ENCODE results near the gene YBX2. TPM values are rescaled to one million over a fixed set of nuclear protein-coding genes. Genes with fewer than 3 reads are reported as not detected.
A peak's percentile ranks its signal among the peaks of the same experiment; 100 is the strongest.

YBX2 gene
- total and polyA plus RNA-seq, 10 donors, result 0.09 to 0.40 (median 0.16) TPM; not detected in 4

DNA sequence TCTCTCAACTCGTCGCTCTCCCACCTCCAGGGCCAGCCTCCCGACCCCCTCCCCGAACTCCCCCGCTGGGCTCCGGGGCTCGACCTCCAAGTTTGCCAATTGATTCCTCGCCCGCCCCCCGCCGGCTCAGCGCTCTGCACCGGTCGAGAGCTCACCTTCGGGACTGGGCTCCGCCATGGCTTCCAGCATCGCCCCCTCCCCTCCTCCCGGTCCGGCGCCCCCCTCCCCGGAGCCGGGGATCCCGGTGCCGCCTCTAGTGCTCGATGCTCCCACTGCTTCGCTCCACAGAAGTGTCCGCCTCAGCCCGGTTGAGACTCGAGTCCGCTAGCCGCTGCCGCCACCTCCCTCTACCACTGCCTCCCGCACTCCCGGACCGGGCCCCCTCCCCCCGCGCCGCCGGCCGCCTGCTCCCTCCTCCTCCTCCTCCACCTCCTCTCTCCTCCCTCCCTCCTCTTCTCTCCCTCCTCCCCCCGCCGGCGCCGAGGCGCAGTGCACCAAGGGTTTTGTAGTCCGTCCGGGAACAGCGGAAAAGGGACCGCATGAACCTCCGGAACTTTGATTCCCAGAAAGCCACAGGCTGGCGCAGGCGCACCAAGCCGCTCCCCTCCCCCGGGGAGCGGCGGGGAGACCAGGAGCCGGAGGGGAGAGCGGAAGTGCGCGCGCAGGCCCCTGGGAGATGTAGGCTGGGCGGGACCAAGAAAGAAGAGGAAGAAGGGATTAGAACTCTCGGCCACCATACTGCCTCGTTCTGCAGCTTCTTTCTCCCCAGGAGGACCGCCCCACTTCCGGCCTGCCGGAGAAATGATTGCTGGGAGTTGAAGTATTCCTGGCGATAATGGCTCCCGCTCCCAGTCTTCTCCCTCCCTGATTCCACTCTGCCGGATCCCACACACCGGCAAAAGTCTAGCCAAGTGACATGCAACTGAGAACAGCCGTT, 55.1 kb downstream of the YBX2 start, which contains the start of gene PHF23:
Gene PHF23, minus strand, starts transcription at position 367 of the 937 bp plus-strand sequence. Its CDS starts 178 bp downstream, at position 189.
- 1% methylated on average over 57 to 72 of the region's 72 CpGs for WGBS, 5 donors
- peak in 2 of 3 donors; percentile 31 to 77 for TF ChIP-seq POLR2A (IDR thresholded peaks at IDR 0.05)
- peak; percentile 93 to 98 (median 95) for TF ChIP-seq POLR2AphosphoS5 (IDR thresholded peaks at IDR 0.05)
- TF ChIP-seq, protein P1, sequence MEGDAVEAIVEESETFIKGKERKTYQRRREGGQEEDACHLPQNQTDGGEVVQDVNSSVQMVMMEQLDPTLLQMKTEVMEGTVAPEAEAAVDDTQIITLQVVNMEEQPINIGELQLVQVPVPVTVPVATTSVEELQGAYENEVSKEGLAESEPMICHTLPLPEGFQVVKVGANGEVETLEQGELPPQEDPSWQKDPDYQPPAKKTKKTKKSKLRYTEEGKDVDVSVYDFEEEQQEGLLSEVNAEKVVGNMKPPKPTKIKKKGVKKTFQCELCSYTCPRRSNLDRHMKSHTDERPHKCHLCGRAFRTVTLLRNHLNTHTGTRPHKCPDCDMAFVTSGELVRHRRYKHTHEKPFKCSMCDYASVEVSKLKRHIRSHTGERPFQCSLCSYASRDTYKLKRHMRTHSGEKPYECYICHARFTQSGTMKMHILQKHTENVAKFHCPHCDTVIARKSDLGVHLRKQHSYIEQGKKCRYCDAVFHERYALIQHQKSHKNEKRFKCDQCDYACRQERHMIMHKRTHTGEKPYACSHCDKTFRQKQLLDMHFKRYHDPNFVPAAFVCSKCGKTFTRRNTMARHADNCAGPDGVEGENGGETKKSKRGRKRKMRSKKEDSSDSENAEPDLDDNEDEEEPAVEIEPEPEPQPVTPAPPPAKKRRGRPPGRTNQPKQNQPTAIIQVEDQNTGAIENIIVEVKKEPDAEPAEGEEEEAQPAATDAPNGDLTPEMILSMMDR (IDR thresholded peaks at IDR 0.05 in 8 of 11, conservative IDR thresholded peaks at IDR 0.05 in 3 of 11), result peak in 9 of 11 experiments; percentile 1 to 78 (median 56)
- Histone ChIP-seq H3K27ac (peak within 1 kb of the TSS; percentile 88 to 99 (median 98)), H3K27me3 (replicated peaks in 1 of 7) (no peaks in the 10 kb centered on the region), H3K4me3 (peak within 1 kb of the TSS; percentile 88 to 99 (median 96)), H3K9me3 (no peaks in the 10 kb centered on the region), H3K36me3 (peaks cover 0 to 51% (median 36%) of the 10 kb centered on the region in 6 donors), H3K4me1 (peaks cover 37 to 74% (median 64%) of the 10 kb centered on the region in 6 donors)
- peak; percentile 99 for DNase-seq
- intact Hi-C loops (cut with DNase I; ENCODE audit: low total_unique reads), result no loop called here

DNA sequence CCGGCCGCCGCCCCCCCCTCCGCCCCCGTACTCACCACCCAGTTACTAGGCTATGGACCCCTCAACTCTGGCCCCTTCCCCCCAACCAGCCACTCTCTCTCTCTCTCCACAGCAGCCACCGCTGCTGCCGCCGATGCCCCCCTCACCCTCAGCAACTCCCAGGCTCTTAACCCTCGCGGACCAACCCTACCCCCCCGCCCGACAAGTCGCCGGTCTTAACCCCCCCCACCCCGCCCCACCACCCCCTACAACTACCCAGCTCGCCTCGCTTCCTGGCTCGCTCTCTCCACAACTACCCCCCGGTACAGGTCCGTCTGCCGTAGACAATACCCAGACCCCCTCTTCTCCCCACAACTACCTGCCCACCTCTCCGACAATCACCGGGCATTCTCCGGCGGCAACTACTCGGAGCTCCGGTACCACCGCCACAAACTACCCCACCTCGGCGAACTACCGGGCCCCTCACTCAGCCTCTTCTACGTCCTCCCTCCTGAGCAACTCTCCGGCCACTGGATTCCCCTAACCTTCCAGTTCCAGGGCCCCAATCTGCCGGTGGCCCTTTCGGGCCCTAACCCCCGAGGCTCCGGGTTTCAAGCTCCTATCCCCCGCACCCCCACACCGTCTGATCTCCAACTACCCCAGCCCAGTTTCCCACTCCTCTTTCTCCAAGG, 55.9 kb downstream of the YBX2 start:
- WGBS, 5 donors, result 1 to 2% (median 2%) methylated on average over 35 to 39 of the region's 39 CpGs
- Histone ChIP-seq H3K27me3 (replicated peaks in 1 of 7) (no peaks in the 10 kb centered on the region), H3K36me3 (peaks cover 0 to 43% (median 30%) of the 10 kb centered on the region in 6 donors), H3K4me3 (peak overlapping the region; percentile 88 to 99 (median 96)), H3K4me1 (peaks cover 34 to 70% (median 63%) of the 10 kb centered on the region in 6 donors), H3K9me3 (no peaks in the 10 kb centered on the region), H3K27ac (peak overlapping the region; percentile 88 to 99 (median 96))
- TF ChIP-seq POLR2AphosphoS5 (IDR thresholded peaks at IDR 0.05), result no peak
- TF ChIP-seq, protein P1 (IDR thresholded peaks at IDR 0.05 in 8 of 11, conservative IDR thresholded peaks at IDR 0.05 in 3 of 11), result no peak
- no peak for TF ChIP-seq POLR2A (IDR thresholded peaks at IDR 0.05)
- no peak for DNase-seq
- intact Hi-C loops (cut with DNase I; ENCODE audit: low total_unique reads), result no loop called here

Small RNA genes lying within 50 kb of the gene (small RNA-seq; reads per million reads assigned to genes)
- gene AC026954.2 (0 reads per million in 4 donors), gene RF00019 (0 reads per million in 4 donors)

Other genes starting within 250 kb of the YBX2 start
Only the 30 nearest of the 31 such genes appear.
- 10 to 100 TPM in 2 of 7 donors, 1 to 10 TPM in 4, not detected in 1; 2.4 to 10.5 (median 6.2) TPM for gene ASGR2, start 179.8 kb downstream of the YBX2 start, total RNA-seq
- 10 to 100 TPM in 1 of 3 donors, 1 to 10 TPM in 2; 2.3 to 35.1 (median 8.8) TPM for gene ASGR2, start 179.8 kb downstream of the YBX2 start, polyA plus RNA-seq
- 1 to 10 TPM; 1.5 to 7.2 (median 3.7) TPM for gene ASGR1, start 115.3 kb downstream of the YBX2 start, total RNA-seq
- gene ASGR1, start 115.3 kb downstream of the YBX2 start, polyA plus RNA-seq, result 10 to 100 TPM in 1 of 3 donors, 1 to 10 TPM in 2; 1.3 to 10.2 (median 6.4) TPM
- gene DLG4, start 74.8 kb downstream of the YBX2 start, total RNA-seq, result 10 to 100 TPM; 17.0 to 38.5 (median 30.5) TPM
- gene DLG4, start 74.8 kb downstream of the YBX2 start, polyA plus RNA-seq, result 10 to 100 TPM in 1 of 3 donors, 1 to 10 TPM in 2; 3.0 to 21.5 (median 4.3) TPM
- gene ACADVL, start 74.7 kb downstream of the YBX2 start, total RNA-seq, result 100 to 1,000 TPM; 402 to 903 (median 548) TPM
- gene ACADVL, start 74.7 kb downstream of the YBX2 start, polyA plus RNA-seq, result 100 to 1,000 TPM; 320 to 963 (median 710) TPM
- gene DVL2, start 60.1 kb downstream of the YBX2 start, total RNA-seq, result 10 to 100 TPM; 36.9 to 48.0 (median 39.2) TPM
- 10 to 100 TPM in 2 of 3 donors, 1 to 10 TPM in 1; 9.8 to 29.2 (median 11.7) TPM for gene DVL2, start 60.1 kb downstream of the YBX2 start, polyA plus RNA-seq
- gene PHF23, start 55.2 kb downstream of the YBX2 start, total RNA-seq, result 10 to 100 TPM; 33.1 to 47.6 (median 38.8) TPM
- 10 to 100 TPM; 27.4 to 50.4 (median 33.2) TPM for gene PHF23, start 55.2 kb downstream of the YBX2 start, polyA plus RNA-seq
- 100 to 1,000 TPM; 222 to 519 (median 438) TPM for gene GABARAP, start 52.2 kb downstream of the YBX2 start, total RNA-seq
- gene GABARAP, start 52.2 kb downstream of the YBX2 start, polyA plus RNA-seq, result 100 to 1,000 TPM; 755 to 855 (median 822) TPM
- gene CTDNEP1, start 42.9 kb downstream of the YBX2 start, total RNA-seq, result 100 to 1,000 TPM in 4 of 7 donors, 10 to 100 TPM in 3; 83.1 to 133 (median 119) TPM
- 100 to 1,000 TPM in 1 of 3 donors, 10 to 100 TPM in 2; 69.3 to 104 (median 86.1) TPM for gene CTDNEP1, start 42.9 kb downstream of the YBX2 start, polyA plus RNA-seq
- 10 to 100 TPM; 22.1 to 40.3 (median 36.3) TPM for gene ELP5, start 42.4 kb downstream of the YBX2 start, total RNA-seq
- 10 to 100 TPM; 36.2 to 40.2 (median 37.2) TPM for gene ELP5, start 42.4 kb downstream of the YBX2 start, polyA plus RNA-seq
- 1 to 10 TPM in 6 of 7 donors, under 1 TPM in 1; 0.74 to 6.6 (median 2.4) TPM for gene CLDN7, start 32.2 kb downstream of the YBX2 start, total RNA-seq
- gene CLDN7, start 32.2 kb downstream of the YBX2 start, polyA plus RNA-seq, result 1 to 10 TPM; 2.9 to 6.0 (median 4.3) TPM
- 1 to 10 TPM in 1 of 7 donors, under 1 TPM in 6; 0.39 to 1.6 (median 0.51) TPM for gene SLC2A4, start 12.9 kb downstream of the YBX2 start, total RNA-seq
- under 1 TPM; 0.07 to 0.56 (median 0.29) TPM for gene SLC2A4, start 12.9 kb downstream of the YBX2 start, polyA plus RNA-seq
- gene EIF5A, start 13.0 kb upstream of the YBX2 start, total RNA-seq, result 100 to 1,000 TPM; 117 to 326 (median 244) TPM
- 100 to 1,000 TPM; 310 to 426 (median 376) TPM for gene EIF5A, start 13.0 kb upstream of the YBX2 start, polyA plus RNA-seq
- 100 to 1,000 TPM in 2 of 7 donors, 10 to 100 TPM in 5; 54.1 to 123 (median 65.4) TPM for gene GPS2, start 20.7 kb upstream of the YBX2 start, total RNA-seq
- gene GPS2, start 20.7 kb upstream of the YBX2 start, polyA plus RNA-seq, result 10 to 100 TPM; 56.6 to 73.2 (median 70.9) TPM
- 10 to 100 TPM; 16.5 to 53.9 (median 44.3) TPM for gene NEURL4, start 34.7 kb upstream of the YBX2 start, total RNA-seq
- gene NEURL4, start 34.7 kb upstream of the YBX2 start, polyA plus RNA-seq, result 10 to 100 TPM; 17.6 to 48.6 (median 36.3) TPM
- 100 to 1,000 TPM; 118 to 312 (median 208) TPM for gene ACAP1, start 41.9 kb upstream of the YBX2 start, total RNA-seq
- gene ACAP1, start 41.9 kb upstream of the YBX2 start, polyA plus RNA-seq, result 100 to 1,000 TPM; 126 to 266 (median 245) TPM
- 10 to 100 TPM in 1 of 7 donors, 1 to 10 TPM in 6; 7.7 to 10.0 (median 9.1) TPM for gene KCTD11, start 57.5 kb upstream of the YBX2 start, total RNA-seq
- gene KCTD11, start 57.5 kb upstream of the YBX2 start, polyA plus RNA-seq, result 10 to 100 TPM in 1 of 3 donors, 1 to 10 TPM in 2; 5.4 to 12.0 (median 6.0) TPM
- not detected for gene TMEM95, start 60.5 kb upstream of the YBX2 start, total RNA-seq
- gene TMEM95, start 60.5 kb upstream of the YBX2 start, polyA plus RNA-seq, result not detected
- gene TNK1, start 86.5 kb upstream of the YBX2 start, total RNA-seq, result 10 to 100 TPM in 1 of 7 donors, 1 to 10 TPM in 6; 4.2 to 16.2 (median 6.4) TPM
- gene TNK1, start 86.5 kb upstream of the YBX2 start, polyA plus RNA-seq, result 1 to 10 TPM; 6.6 to 8.7 (median 8.3) TPM
- gene PLSCR3, start 99.9 kb upstream of the YBX2 start, total RNA-seq, result 10 to 100 TPM; 34.1 to 63.2 (median 51.1) TPM
- 10 to 100 TPM; 31.3 to 45.9 (median 33.3) TPM for gene PLSCR3, start 99.9 kb upstream of the YBX2 start, polyA plus RNA-seq
- 10 to 100 TPM; 39.1 to 82.5 (median 50.3) TPM for gene TMEM256, start 109.5 kb upstream of the YBX2 start, total RNA-seq
- 100 to 1,000 TPM; 175 to 193 (median 179) TPM for gene TMEM256, start 109.5 kb upstream of the YBX2 start, polyA plus RNA-seq
- gene NLGN2, start 113.2 kb upstream of the YBX2 start, total RNA-seq, result 10 to 100 TPM in 6 of 7 donors, 1 to 10 TPM in 1; 8.7 to 23.0 (median 13.0) TPM
- 1 to 10 TPM; 2.2 to 6.5 (median 4.3) TPM for gene NLGN2, start 113.2 kb upstream of the YBX2 start, polyA plus RNA-seq
- not detected for gene SPEM1, start 125.7 kb upstream of the YBX2 start, total RNA-seq
- gene SPEM1, start 125.7 kb upstream of the YBX2 start, polyA plus RNA-seq, result not detected
- gene SPEM2, start 131.0 kb upstream of the YBX2 start, total RNA-seq, result not detected
- not detected for gene SPEM2, start 131.0 kb upstream of the YBX2 start, polyA plus RNA-seq
- gene SPEM3, start 134.2 kb upstream of the YBX2 start, total RNA-seq, result not detected
- not detected for gene SPEM3, start 134.2 kb upstream of the YBX2 start, polyA plus RNA-seq
- 10 to 100 TPM in 5 of 7 donors, 1 to 10 TPM in 2; 7.1 to 17.4 (median 10.9) TPM for gene TMEM102, start 140.8 kb upstream of the YBX2 start, total RNA-seq
- 1 to 10 TPM; 4.7 to 9.8 (median 7.8) TPM for gene TMEM102, start 140.8 kb upstream of the YBX2 start, polyA plus RNA-seq
- 1 to 10 TPM; 1.0 to 5.5 (median 3.2) TPM for gene FGF11, start 144.9 kb upstream of the YBX2 start, total RNA-seq
- gene FGF11, start 144.9 kb upstream of the YBX2 start, polyA plus RNA-seq, result 1 to 10 TPM; 1.5 to 3.5 (median 2.0) TPM
- 10 to 100 TPM in 5 of 7 donors, 1 to 10 TPM in 2; 7.3 to 12.9 (median 11.4) TPM for gene CHRNB1, start 150.4 kb upstream of the YBX2 start, total RNA-seq
- 10 to 100 TPM in 2 of 3 donors, 1 to 10 TPM in 1; 7.3 to 12.4 (median 11.1) TPM for gene CHRNB1, start 150.4 kb upstream of the YBX2 start, polyA plus RNA-seq
- gene ZBTB4, start 185.0 kb upstream of the YBX2 start, total RNA-seq, result 10 to 100 TPM; 38.7 to 68.8 (median 46.5) TPM
- 10 to 100 TPM; 10.5 to 23.7 (median 12.3) TPM for gene ZBTB4, start 185.0 kb upstream of the YBX2 start, polyA plus RNA-seq
- not detected for gene SLC35G6, start 186.8 kb upstream of the YBX2 start, total RNA-seq
- gene SLC35G6, start 186.8 kb upstream of the YBX2 start, polyA plus RNA-seq, result under 1 TPM in 1 of 3 donors, not detected in 2; 0.13 TPM
- gene POLR2A, start 189.7 kb upstream of the YBX2 start, total RNA-seq, result 100 to 1,000 TPM; 108 to 196 (median 173) TPM
- 10 to 100 TPM in 1 of 3 donors, 1 to 10 TPM in 2; 8.2 to 26.0 (median 8.8) TPM for gene POLR2A, start 189.7 kb upstream of the YBX2 start, polyA plus RNA-seq

Data from spleen (tissue), 11 donors.